ENCODE measurements around the gene GPC6. TPM values are rescaled to one million over a fixed set of nuclear protein-coding genes. Genes with fewer than 3 reads are reported as not detected.

GPC6 gene
- total RNA-seq, 2 donors from 2014 or later = 3.4 to 5.3 TPM

GRCh38 chr13:93378184-93378583 lies 151.6 kb downstream of the GPC6 start:
- Histone ChIP-seq H3K9me3 (no peaks in the 10 kb centered on the region), H3K4me3 (no peak overlapping the region), H3K27me3 (replicated peaks; ENCODE audit: insufficient read depth) (no peaks in the 10 kb centered on the region), H3K36me3 (no peaks in the 10 kb centered on the region), H3K27ac (no peak overlapping the region), H3K4me1 (replicated peaks) (no peaks in the 10 kb centered on the region)
- intact Hi-C loops (cut with DNase I) = no loop called here
- WGBS = 50% methylated on average over 2 of the region's 2 CpGs
- no peak for DNase-seq (ENCODE audit: low spot score)
- TF ChIP-seq POLR2A (IDR thresholded peaks at IDR 0.05) (no peak), POLR2AphosphoS5 (IDR thresholded peaks at IDR 0.05) (no peak), CTCF (IDR thresholded peaks at IDR 0.05) (no peak)

GRCh38 chr13:93386116-93386515 lies 159.5 kb downstream of the GPC6 start:
- intact Hi-C loops (cut with DNase I) = no loop called here
- Histone ChIP-seq H3K4me1 (replicated peaks) (no peaks in the 10 kb centered on the region), H3K27me3 (replicated peaks; ENCODE audit: insufficient read depth) (no peaks in the 10 kb centered on the region), H3K9me3 (no peaks in the 10 kb centered on the region), H3K4me3 (no peak overlapping the region), H3K36me3 (no peaks in the 10 kb centered on the region), H3K27ac (no peak overlapping the region)
- 64% methylated on average over 5 of the region's 5 CpGs for WGBS
- no peak for DNase-seq (ENCODE audit: low spot score)
- TF ChIP-seq CTCF (IDR thresholded peaks at IDR 0.05) (no peak), POLR2AphosphoS5 (IDR thresholded peaks at IDR 0.05) (no peak), POLR2A (IDR thresholded peaks at IDR 0.05) (no peak)

GRCh38 chr13:93388701-93389100 lies 162.1 kb downstream of the GPC6 start:
- H3K27me3 ChIP-seq (replicated peaks; ENCODE audit: insufficient read depth) = no peaks in the 10 kb centered on the region
- H3K9me3 ChIP-seq = no peaks in the 10 kb centered on the region
- WGBS = 90% methylated on average over 1 of the region's 1 CpG
- intact Hi-C loops (cut with DNase I) = no loop called here
- TF ChIP-seq POLR2A (IDR thresholded peaks at IDR 0.05) (no peak), POLR2AphosphoS5 (IDR thresholded peaks at IDR 0.05) (no peak), CTCF (IDR thresholded peaks at IDR 0.05) (no peak)
- H3K27ac ChIP-seq = no peak overlapping the region
- H3K4me3 ChIP-seq = no peak overlapping the region
- H3K36me3 ChIP-seq = no peaks in the 10 kb centered on the region
- no peak for DNase-seq (ENCODE audit: low spot score)
- H3K4me1 ChIP-seq (replicated peaks) = no peaks in the 10 kb centered on the region

GRCh38 chr13:93397619-93398018 lies 171.0 kb downstream of the GPC6 start:
- Histone ChIP-seq H3K27ac (no peak overlapping the region), H3K4me1 (replicated peaks) (no peaks in the 10 kb centered on the region), H3K4me3 (no peak overlapping the region), H3K27me3 (replicated peaks; ENCODE audit: insufficient read depth) (no peaks in the 10 kb centered on the region), H3K36me3 (no peaks in the 10 kb centered on the region), H3K9me3 (no peaks in the 10 kb centered on the region)
- no peak for TF ChIP-seq POLR2A (IDR thresholded peaks at IDR 0.05)
- TF ChIP-seq POLR2AphosphoS5 (IDR thresholded peaks at IDR 0.05) = no peak
- TF ChIP-seq CTCF (IDR thresholded peaks at IDR 0.05) = no peak
- no peak for DNase-seq (ENCODE audit: low spot score)
- intact Hi-C loops (cut with DNase I) = no loop called here

GRCh38 chr13:93398167-93399035 lies 171.8 kb downstream of the GPC6 start:
- H3K27ac ChIP-seq = no peak overlapping the region
- no peak overlapping the region for H3K4me3 ChIP-seq
- no peaks in the 10 kb centered on the region for H3K36me3 ChIP-seq
- TF ChIP-seq CTCF (IDR thresholded peaks at IDR 0.05) = no peak
- no peak for TF ChIP-seq POLR2A (IDR thresholded peaks at IDR 0.05)
- TF ChIP-seq POLR2AphosphoS5 (IDR thresholded peaks at IDR 0.05) = no peak
- WGBS = 67% methylated on average over 4 of the region's 4 CpGs
- DNase-seq (ENCODE audit: low spot score) = no peak
- H3K4me1 ChIP-seq (replicated peaks) = no peaks in the 10 kb centered on the region
- H3K27me3 ChIP-seq (replicated peaks; ENCODE audit: insufficient read depth) = no peaks in the 10 kb centered on the region
- no peaks in the 10 kb centered on the region for H3K9me3 ChIP-seq
- intact Hi-C loops (cut with DNase I) = no loop called here
